BJ (cell line): ENCODE measurements around the gene SMIM29. TPM values are rescaled to one million over a fixed set of nuclear protein-coding genes. Genes with fewer than 3 reads are reported as not detected.

Experiments
- CTCF ChIA-PET: fragments of 350-600 bp; formaldehyde crosslinking; extraction: SDS; loops from one replicate; lab custom pipeline; 2021; ENCODE audit warnings: antibody characterized with exemption, inconsistent platforms; lab: Yijun Ruan, JAX
- POLR2A ChIA-PET: fragments of 300-600 bp; sonication (Branson Sonifier 250); formaldehyde crosslinking; extraction: SDS; loops from one replicate; lab custom pipeline; 2021; ENCODE audit warnings: antibody characterized with exemption; lab: Charles Lee
- DNase-seq: peaks from one replicate; pipeline ENCODE4 v3.0.0-alpha.2; 2011; ENCODE audit warnings: low read depth
- H3K27me3 ChIP-seq: 2 replicates; pipeline ENCODE4 v1.6.0; 2011; ENCODE audit warnings: low read length; ENCODE audit not compliant: control insufficient read depth, insufficient read depth
- H3K36me3 ChIP-seq: 2 replicates; pipeline ENCODE4 v1.5.1; 2011; ENCODE audit warnings: low read length; ENCODE audit not compliant: control insufficient read depth, insufficient read depth
- H3K4me3 ChIP-seq: 2 replicates; pipeline ENCODE4 v1.5.1; 2011; ENCODE audit warnings: low read depth, mild to moderate bottlenecking, control low read depth, low read length
- CTCF ChIP-seq: IDR thresholded peaks from 2 replicates; pipeline ENCODE4 v1.5.1; 2011; ENCODE audit warnings: low read depth, mild to moderate bottlenecking, control low read depth, inconsistent platforms, low read length, moderate library complexity; ENCODE audit not compliant: insufficient read depth
- polyA plus RNA-seq: library from polyadenylated mRNA; depleted of rRNA; stranded (reverse); fragments of >200 nt; gene quantifications from 2 replicates; pipeline ENCODE4 v1.2.3, GENCODE V29; 2011

SMIM29 gene
- polyA plus RNA-seq, 1 experiment, result 29.5 TPM

- H3K27me3 ChIP-seq, result no peaks in the 10 kb centered on the region
- DNase-seq, result no peak
- peaks cover 5% of the 10 kb centered on the region for H3K36me3 ChIP-seq
- POLR2A ChIA-PET, result no interaction called here
- CTCF ChIA-PET, result interaction anchor here (0.5 to 1.2 kb wide), 2 partner anchors 8 to 601 kb away, joined by 3 to 5 read pairs; partner anchors contain the start of gene SMIM29
- no peak overlapping the region for H3K4me3 ChIP-seq
- no peak for TF ChIP-seq CTCF
These were observed 8.2 kb downstream of the SMIM29 start for GRCh38 chr6:34240329-34241248.

- Histone ChIP-seq H3K36me3 (peaks cover 5% of the 10 kb centered on the region), H3K4me3 (no peak overlapping the region), H3K27me3 (no peaks in the 10 kb centered on the region)
- ChIA-PET POLR2A (no interaction called here), CTCF (interaction anchor here (0.5 to 1.2 kb wide), 2 partner anchors 9 to 602 kb away, joined by 3 to 5 read pairs; partner anchors contain the start of gene SMIM29)
- no peak for TF ChIP-seq CTCF
- DNase-seq, result no peak
These were observed 8.9 kb downstream of the SMIM29 start for GRCh38 chr6:34239893-34240292.

- H3K4me3 ChIP-seq, result no peak overlapping the region
- ChIA-PET POLR2A (no interaction called here), CTCF (interaction anchor here (1.2 kb wide), 1 partner anchor 9 kb away, joined by 5 read pairs; the partner anchor contains the start of gene SMIM29)
These were observed 9.3 kb downstream of the SMIM29 start for GRCh38 chr6:34239500-34239825.

GRCh38 chr6:34238585-34239499, 10.0 kb downstream of the SMIM29 start:
- CTCF ChIA-PET, result no interaction called here
- Histone ChIP-seq H3K27me3 (no peaks in the 10 kb centered on the region), H3K4me3 (peak overlapping the region; percentile 80), H3K36me3 (peaks cover 5% of the 10 kb centered on the region)
- DNase-seq, result no peak
- POLR2A ChIA-PET, result no interaction called here
- no peak for TF ChIP-seq CTCF

More at GRCh38 chr6:34239500-34239825, 9.3 kb downstream of the SMIM29 start:
- H3K36me3 ChIP-seq, result peaks cover 5% of the 10 kb centered on the region
- no peaks in the 10 kb centered on the region for H3K27me3 ChIP-seq
- no peak for TF ChIP-seq CTCF
- no peak for DNase-seq
